ENCODE measurements around the gene EFCAB12.
"Not testable (repeated sequence)": the region's sequence is repeated elsewhere in the genome, so short reads cannot be mapped to it uniquely, and the experiment has no call there.

EFCAB12 gene

GRCh38 chr3:129404130-129404529 is 24.3 kb downstream of the EFCAB12 start:
- Histone ChIP-seq H3K9me3 (ENCODE audit: control insufficient read depth, low read length) (no peaks in the 10 kb centered on the region), H3K4me3 (ENCODE audit: low read length) (no peak overlapping the region), H3K9ac (ENCODE audit: low read length) (no peak overlapping the region), H3K27me3 (replicated peaks; ENCODE audit: control insufficient read depth, insufficient read depth, low read length) (no peaks in the 10 kb centered on the region), H3K4me1 (ENCODE audit: control insufficient read depth, insufficient read depth, low read length) (no peaks in the 10 kb centered on the region), H3K36me3 (ENCODE audit: control insufficient read depth, insufficient read depth, low read length, severe bottlenecking) (no peaks in the 10 kb centered on the region)
- no peak for DNase-seq (ENCODE audit: low read depth)

- no peak overlapping the region for H3K9ac ChIP-seq (ENCODE audit: low read length)
- no peak for DNase-seq (ENCODE audit: low read depth)
- no peak overlapping the region for H3K4me3 ChIP-seq (ENCODE audit: low read length)
- no peaks in the 10 kb centered on the region for H3K27me3 ChIP-seq (replicated peaks; ENCODE audit: control insufficient read depth, insufficient read depth, low read length)
- peaks cover under 1% of the 10 kb centered on the region for H3K4me1 ChIP-seq (ENCODE audit: control insufficient read depth, insufficient read depth, low read length)
- no peaks in the 10 kb centered on the region for H3K36me3 ChIP-seq (ENCODE audit: control insufficient read depth, insufficient read depth, low read length, severe bottlenecking)
- H3K9me3 ChIP-seq (ENCODE audit: control insufficient read depth, low read length), result no peaks in the 10 kb centered on the region
These were observed 25.0 kb downstream of the EFCAB12 start for GRCh38 chr3:129403450-129403849.

DNA sequence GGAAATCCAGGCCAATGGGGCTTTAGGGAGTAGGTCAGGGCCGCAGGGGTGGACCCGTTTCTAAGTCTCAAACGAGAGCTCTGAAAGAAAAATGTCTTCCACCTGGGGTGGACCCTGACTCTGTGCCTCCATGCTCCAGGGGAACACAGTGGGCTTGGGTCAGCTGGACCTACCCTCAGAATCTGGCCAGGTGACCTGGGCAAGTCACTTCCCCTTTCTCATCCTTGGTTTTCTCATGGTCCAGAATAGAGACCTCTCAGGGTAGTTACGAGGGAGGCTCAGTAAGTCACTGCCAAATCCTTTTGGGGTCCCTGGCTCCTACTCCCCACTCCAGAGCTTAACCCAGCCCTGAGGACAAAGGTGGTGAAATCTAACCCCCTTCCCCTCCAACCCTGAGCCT is 25.8 kb downstream of the EFCAB12 start:
- no peak for DNase-seq (ENCODE audit: low read depth)
- Histone ChIP-seq H3K9me3 (ENCODE audit: control insufficient read depth, low read length) (no peaks in the 10 kb centered on the region), H3K27me3 (replicated peaks; ENCODE audit: control insufficient read depth, insufficient read depth, low read length) (no peaks in the 10 kb centered on the region), H3K4me3 (ENCODE audit: low read length) (no peak overlapping the region), H3K9ac (ENCODE audit: low read length) (no peak overlapping the region), H3K4me1 (ENCODE audit: control insufficient read depth, insufficient read depth, low read length) (peaks cover 9% of the 10 kb centered on the region), H3K36me3 (ENCODE audit: control insufficient read depth, insufficient read depth, low read length, severe bottlenecking) (no peaks in the 10 kb centered on the region)

- no peak for DNase-seq (ENCODE audit: low read depth)
- Histone ChIP-seq H3K9ac (ENCODE audit: low read length) (no peak overlapping the region), H3K4me3 (ENCODE audit: low read length) (no peak overlapping the region), H3K27me3 (replicated peaks; ENCODE audit: control insufficient read depth, insufficient read depth, low read length) (no peaks in the 10 kb centered on the region), H3K4me1 (ENCODE audit: control insufficient read depth, insufficient read depth, low read length) (peaks cover 13% of the 10 kb centered on the region), H3K9me3 (ENCODE audit: control insufficient read depth, low read length) (no peaks in the 10 kb centered on the region), H3K36me3 (ENCODE audit: control insufficient read depth, insufficient read depth, low read length, severe bottlenecking) (no peaks in the 10 kb centered on the region)
These were observed 26.2 kb downstream of the EFCAB12 start for GRCh38 chr3:129402210-129402609.

GRCh38 chr3:129399895-129400357 is 28.5 kb downstream of the EFCAB12 start:
- Histone ChIP-seq H3K36me3 (ENCODE audit: control insufficient read depth, insufficient read depth, low read length, severe bottlenecking) (peaks cover 14% of the 10 kb centered on the region), H3K9me3 (ENCODE audit: control insufficient read depth, low read length) (no peaks in the 10 kb centered on the region), H3K4me1 (ENCODE audit: control insufficient read depth, insufficient read depth, low read length) (peaks cover 18% of the 10 kb centered on the region), H3K27me3 (replicated peaks; ENCODE audit: control insufficient read depth, insufficient read depth, low read length) (no peaks in the 10 kb centered on the region), H3K4me3 (ENCODE audit: low read length) (peak overlapping the region; percentile 86), H3K9ac (ENCODE audit: low read length) (peak overlapping the region; percentile 90)
- DNase-seq (ENCODE audit: low read depth), result no peak

DNA sequence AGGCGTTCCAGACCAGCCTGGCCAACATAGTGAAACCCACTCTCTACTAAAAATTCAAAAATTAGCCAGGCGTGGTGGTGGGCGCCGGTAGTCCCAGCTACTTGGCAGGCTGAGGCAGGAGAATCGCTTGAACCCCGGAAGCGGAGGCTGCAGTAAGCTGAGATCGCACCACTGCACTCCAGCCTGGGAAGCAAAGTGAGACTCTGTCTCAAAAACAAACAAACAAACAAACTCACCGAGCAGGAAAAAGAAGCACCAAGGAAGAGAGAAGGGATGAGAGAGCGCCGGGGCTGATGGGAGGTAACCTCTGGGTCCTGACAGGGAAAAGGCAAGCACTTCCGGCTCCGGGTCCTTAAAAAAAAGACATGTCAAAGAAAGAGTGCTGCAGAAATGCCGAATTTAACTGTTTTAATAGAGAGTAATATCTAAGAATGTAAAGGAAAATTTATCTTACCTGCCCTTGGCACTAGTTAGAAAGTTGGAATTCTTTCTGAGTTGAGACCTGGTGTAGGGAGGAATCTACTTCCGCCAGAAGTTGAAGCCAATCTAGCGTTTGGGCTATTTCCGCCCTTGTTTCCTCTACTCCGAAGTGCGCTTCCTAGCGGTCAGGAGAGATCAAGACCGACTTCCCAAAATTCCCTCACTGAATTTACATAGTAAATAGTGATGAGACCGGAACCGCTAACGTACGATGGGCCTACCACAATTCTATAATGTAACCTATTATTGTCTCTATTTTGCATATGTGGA is 29.1 kb downstream of the EFCAB12 start:
- H3K9me3 ChIP-seq (ENCODE audit: control insufficient read depth, low read length), result no peaks in the 10 kb centered on the region
- DNase-seq (ENCODE audit: low read depth), result peak; percentile 99
- H3K27me3 ChIP-seq (replicated peaks; ENCODE audit: control insufficient read depth, insufficient read depth, low read length), result no peaks in the 10 kb centered on the region
- H3K4me3 ChIP-seq (ENCODE audit: low read length), result peak overlapping the region; percentile 86
- H3K9ac ChIP-seq (ENCODE audit: low read length), result peak overlapping the region; percentile 90
- peaks cover 18% of the 10 kb centered on the region for H3K4me1 ChIP-seq (ENCODE audit: control insufficient read depth, insufficient read depth, low read length)
- H3K36me3 ChIP-seq (ENCODE audit: control insufficient read depth, insufficient read depth, low read length, severe bottlenecking), result peaks cover 14% of the 10 kb centered on the region

- Histone ChIP-seq H3K27me3 (replicated peaks; ENCODE audit: control insufficient read depth, insufficient read depth, low read length) (no peaks in the 10 kb centered on the region), H3K9ac (ENCODE audit: low read length) (peak overlapping the region; percentile 90), H3K9me3 (ENCODE audit: control insufficient read depth, low read length) (no peaks in the 10 kb centered on the region), H3K4me3 (ENCODE audit: low read length) (peak overlapping the region; percentile 86), H3K4me1 (ENCODE audit: control insufficient read depth, insufficient read depth, low read length) (peaks cover 18% of the 10 kb centered on the region), H3K36me3 (ENCODE audit: control insufficient read depth, insufficient read depth, low read length, severe bottlenecking) (peaks cover 14% of the 10 kb centered on the region)
- DNase-seq (ENCODE audit: low read depth), result peak; percentile 65
These were observed 29.7 kb downstream of the EFCAB12 start for GRCh38 chr3:129398803-129399144.

- not testable (repeated sequence) for H3K9me3 ChIP-seq (ENCODE audit: control insufficient read depth, low read length); H3K4me3 ChIP-seq (ENCODE audit: low read length); H3K27me3 ChIP-seq (replicated peaks; ENCODE audit: control insufficient read depth, insufficient read depth, low read length); DNase-seq (ENCODE audit: low read depth); H3K9ac ChIP-seq (ENCODE audit: low read length)
- Histone ChIP-seq H3K36me3 (ENCODE audit: control insufficient read depth, insufficient read depth, low read length, severe bottlenecking) (peaks cover 48% of the 10 kb centered on the region), H3K4me1 (ENCODE audit: control insufficient read depth, insufficient read depth, low read length) (peaks cover 29% of the 10 kb centered on the region)
These were observed 34.5 kb downstream of the EFCAB12 start for GRCh38 chr3:129393760-129394564.

DNA sequence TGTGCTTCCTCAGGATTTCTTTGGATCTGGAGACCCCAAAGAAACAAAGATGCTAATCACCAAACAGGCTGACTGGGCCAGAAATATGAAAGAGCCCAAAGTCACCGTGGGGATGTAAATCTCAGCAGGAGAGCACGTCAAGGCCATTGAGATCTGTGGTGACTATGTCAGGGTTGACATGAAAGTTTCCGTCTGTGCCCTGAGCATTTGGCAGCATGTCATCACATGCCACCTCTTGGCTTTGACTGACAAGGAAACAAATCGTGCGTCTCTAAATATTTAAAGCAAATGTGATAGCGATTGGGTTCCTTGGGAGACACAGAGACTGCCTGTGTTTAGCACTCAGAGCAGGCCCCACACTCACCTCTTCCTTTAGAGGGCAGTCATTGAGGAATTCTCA is 35.2 kb downstream of the EFCAB12 start:
- Histone ChIP-seq H3K27me3 (replicated peaks; ENCODE audit: control insufficient read depth, insufficient read depth, low read length) (no peaks in the 10 kb centered on the region), H3K9ac (ENCODE audit: low read length) (no peak overlapping the region), H3K4me1 (ENCODE audit: control insufficient read depth, insufficient read depth, low read length) (peaks cover 31% of the 10 kb centered on the region), H3K4me3 (ENCODE audit: low read length) (no peak overlapping the region), H3K9me3 (ENCODE audit: control insufficient read depth, low read length) (no peaks in the 10 kb centered on the region), H3K36me3 (ENCODE audit: control insufficient read depth, insufficient read depth, low read length, severe bottlenecking) (peaks cover 51% of the 10 kb centered on the region)
- DNase-seq (ENCODE audit: low read depth), result no peak

DNA sequence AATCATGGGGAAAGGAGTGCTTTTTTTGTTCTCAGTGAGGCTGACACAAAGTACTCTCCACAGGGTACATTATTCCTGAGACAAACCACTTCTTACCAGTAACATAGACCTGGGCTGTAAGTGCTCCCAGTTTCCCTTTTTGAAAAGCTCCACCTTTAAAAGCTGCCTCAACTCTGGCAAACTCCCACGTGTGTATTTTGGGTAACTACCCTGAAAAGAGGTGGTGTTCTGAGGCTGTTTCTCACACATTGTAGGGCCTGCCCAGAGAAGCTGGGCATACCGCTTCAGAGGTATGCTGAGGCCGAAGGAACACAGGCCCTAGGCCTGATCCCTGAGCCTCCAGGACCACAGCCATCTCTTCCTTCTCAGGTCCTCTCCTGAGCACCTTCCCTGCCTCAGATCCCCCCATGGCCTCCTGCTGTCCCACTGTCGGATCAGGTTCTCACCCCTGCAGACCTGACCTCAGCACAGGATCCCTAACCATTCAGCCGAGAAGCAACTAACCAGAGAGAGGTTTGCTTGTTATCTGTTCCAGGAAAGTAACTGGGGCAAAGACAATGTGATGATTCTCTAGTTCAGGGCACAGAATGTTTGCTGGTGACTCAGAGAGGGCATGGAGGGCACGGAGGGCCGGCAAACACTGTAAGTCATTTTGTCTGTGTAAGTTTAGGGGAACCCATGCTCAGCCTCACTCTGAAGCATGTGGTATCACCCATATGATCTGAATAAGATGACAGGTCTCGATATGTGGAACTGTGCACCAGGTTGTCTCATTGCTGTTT is 36.1 kb downstream of the EFCAB12 start:
- not testable (repeated sequence) for H3K9me3 ChIP-seq (ENCODE audit: control insufficient read depth, low read length); DNase-seq (ENCODE audit: low read depth); H3K4me3 ChIP-seq (ENCODE audit: low read length); H3K27me3 ChIP-seq (replicated peaks; ENCODE audit: control insufficient read depth, insufficient read depth, low read length)
- Histone ChIP-seq H3K36me3 (ENCODE audit: control insufficient read depth, insufficient read depth, low read length, severe bottlenecking) (peaks cover 60% of the 10 kb centered on the region), H3K9ac (ENCODE audit: low read length) (peak overlapping the region; percentile 10), H3K4me1 (ENCODE audit: control insufficient read depth, insufficient read depth, low read length) (peaks cover 31% of the 10 kb centered on the region)

DNA sequence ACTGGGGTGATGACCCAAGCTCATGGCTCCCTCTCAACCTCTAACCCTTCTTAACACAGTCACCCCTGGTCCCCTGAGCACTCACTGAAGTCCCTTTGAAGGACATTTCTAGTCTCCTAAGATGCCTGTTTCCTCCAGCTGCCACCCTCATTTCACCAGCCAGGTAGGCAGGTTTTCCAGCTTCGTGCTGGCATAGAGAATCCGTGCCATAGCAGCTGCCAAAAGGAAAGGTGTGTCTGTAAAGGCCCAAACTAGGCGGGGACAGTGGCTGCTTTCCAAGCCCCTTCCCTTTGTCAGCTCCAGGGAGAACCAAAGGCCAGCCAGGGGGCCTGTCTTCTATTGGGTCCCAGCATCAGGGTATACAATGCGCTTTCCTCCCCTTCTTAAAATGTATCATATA is 36.9 kb downstream of the EFCAB12 start:
- peaks cover 25% of the 10 kb centered on the region for H3K4me1 ChIP-seq (ENCODE audit: control insufficient read depth, insufficient read depth, low read length)
- not testable (repeated sequence) for H3K27me3 ChIP-seq (replicated peaks; ENCODE audit: control insufficient read depth, insufficient read depth, low read length); DNase-seq (ENCODE audit: low read depth); H3K9ac ChIP-seq (ENCODE audit: low read length); H3K4me3 ChIP-seq (ENCODE audit: low read length); H3K9me3 ChIP-seq (ENCODE audit: control insufficient read depth, low read length)
- peaks cover 65% of the 10 kb centered on the region for H3K36me3 ChIP-seq (ENCODE audit: control insufficient read depth, insufficient read depth, low read length, severe bottlenecking)
